ENCODE data around the gene GRAMD4.

Gene GRAMD4

DNA sequence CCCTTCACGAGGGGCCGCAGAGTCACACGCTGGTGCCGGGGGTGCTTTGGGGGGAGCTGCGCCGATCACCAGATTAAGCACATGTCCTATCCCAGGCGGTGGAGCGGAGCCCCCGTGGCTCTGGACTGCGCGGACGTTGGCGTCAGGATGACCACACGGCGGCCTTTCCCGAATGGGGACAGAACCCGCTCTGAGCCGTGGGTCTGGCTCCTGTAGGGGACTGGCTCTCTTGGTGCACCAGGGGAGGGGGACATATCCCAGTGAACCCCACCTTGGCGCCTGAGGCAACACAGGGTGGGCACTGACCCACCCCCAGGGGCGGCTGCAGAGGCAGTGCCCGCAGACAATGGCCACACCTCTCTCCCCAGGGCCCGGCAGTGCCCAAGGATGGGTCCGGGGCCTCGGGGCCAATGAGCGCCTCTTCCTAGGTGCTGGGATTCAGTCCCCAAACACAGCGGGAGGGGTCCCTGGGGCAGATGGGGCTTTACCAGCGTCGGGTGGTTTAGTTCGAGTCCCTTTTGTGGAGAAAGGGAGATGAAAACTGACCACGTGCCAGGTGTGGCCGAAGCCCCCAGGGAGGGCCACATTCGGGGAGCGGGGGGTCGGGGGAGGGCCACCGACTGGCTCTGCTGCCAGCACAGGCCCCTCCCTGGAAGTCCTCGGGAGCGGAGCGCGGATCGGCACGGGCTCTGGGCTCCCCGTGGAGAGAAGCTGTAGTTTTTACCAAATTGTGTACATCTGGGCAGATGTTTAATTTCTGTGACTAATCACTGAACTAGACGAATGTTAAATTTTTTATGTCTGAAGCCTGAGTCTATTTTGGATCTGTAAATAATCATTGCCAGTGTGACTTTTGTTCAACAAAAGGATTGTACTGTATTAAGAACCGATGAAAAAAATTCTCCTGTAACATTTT is 58.9 kb downstream of the GRAMD4 start:
- TF ChIP-seq, protein P1, sequence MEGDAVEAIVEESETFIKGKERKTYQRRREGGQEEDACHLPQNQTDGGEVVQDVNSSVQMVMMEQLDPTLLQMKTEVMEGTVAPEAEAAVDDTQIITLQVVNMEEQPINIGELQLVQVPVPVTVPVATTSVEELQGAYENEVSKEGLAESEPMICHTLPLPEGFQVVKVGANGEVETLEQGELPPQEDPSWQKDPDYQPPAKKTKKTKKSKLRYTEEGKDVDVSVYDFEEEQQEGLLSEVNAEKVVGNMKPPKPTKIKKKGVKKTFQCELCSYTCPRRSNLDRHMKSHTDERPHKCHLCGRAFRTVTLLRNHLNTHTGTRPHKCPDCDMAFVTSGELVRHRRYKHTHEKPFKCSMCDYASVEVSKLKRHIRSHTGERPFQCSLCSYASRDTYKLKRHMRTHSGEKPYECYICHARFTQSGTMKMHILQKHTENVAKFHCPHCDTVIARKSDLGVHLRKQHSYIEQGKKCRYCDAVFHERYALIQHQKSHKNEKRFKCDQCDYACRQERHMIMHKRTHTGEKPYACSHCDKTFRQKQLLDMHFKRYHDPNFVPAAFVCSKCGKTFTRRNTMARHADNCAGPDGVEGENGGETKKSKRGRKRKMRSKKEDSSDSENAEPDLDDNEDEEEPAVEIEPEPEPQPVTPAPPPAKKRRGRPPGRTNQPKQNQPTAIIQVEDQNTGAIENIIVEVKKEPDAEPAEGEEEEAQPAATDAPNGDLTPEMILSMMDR (IDR thresholded peaks at IDR 0.05; ENCODE audit: unreplicated experiment in 3 of 3), result no peak
- Mint-ChIP-seq H3K4me1 (no peaks in the 10 kb centered on the region), H3K27me3 (ENCODE audit: low read depth) (no peaks in the 10 kb centered on the region), H3K9me3 (no peaks in the 10 kb centered on the region), H3K36me3 (ENCODE audit: low read depth) (no peaks in the 10 kb centered on the region), H3K4me3 (no peak overlapping the region), H3K27ac (no peak overlapping the region)

- TF ChIP-seq, protein P1 (IDR thresholded peaks at IDR 0.05; ENCODE audit: unreplicated experiment in 3 of 3), result no peak
- Mint-ChIP-seq H3K9me3 (no peaks in the 10 kb centered on the region), H3K4me1 (no peaks in the 10 kb centered on the region), H3K36me3 (ENCODE audit: low read depth) (peaks cover 6% of the 10 kb centered on the region), H3K27me3 (ENCODE audit: low read depth) (no peaks in the 10 kb centered on the region), H3K4me3 (no peak overlapping the region), H3K27ac (no peak overlapping the region)
Observed at GRCh38 chr22:46679706-46680269, 59.6 kb downstream of the GRAMD4 start.

GRCh38 chr22:46681010-46681409 is 60.8 kb downstream of the GRAMD4 start:
- H3K4me3 Mint-ChIP-seq, result no peak overlapping the region
- TF ChIP-seq, protein P1 (IDR thresholded peaks at IDR 0.05; ENCODE audit: unreplicated experiment in 3 of 3), result no peak
- peaks cover 16% of the 10 kb centered on the region for H3K36me3 Mint-ChIP-seq (ENCODE audit: low read depth)

GRCh38 chr22:46682011-46682731 is 62.0 kb downstream of the GRAMD4 start:
- no peak overlapping the region for H3K27ac Mint-ChIP-seq
- H3K36me3 Mint-ChIP-seq (ENCODE audit: low read depth), result peaks cover 23% of the 10 kb centered on the region
- TF ChIP-seq, protein P1 (IDR thresholded peaks at IDR 0.05; ENCODE audit: unreplicated experiment in 3 of 3), result no peak
- H3K9me3 Mint-ChIP-seq, result no peaks in the 10 kb centered on the region
- no peak overlapping the region for H3K4me3 Mint-ChIP-seq
- no peaks in the 10 kb centered on the region for H3K27me3 Mint-ChIP-seq (ENCODE audit: low read depth)
- no peaks in the 10 kb centered on the region for H3K4me1 Mint-ChIP-seq

More at GRCh38 chr22:46681010-46681409, 60.8 kb downstream of the GRAMD4 start:
- no peaks in the 10 kb centered on the region for H3K4me1 Mint-ChIP-seq
- no peaks in the 10 kb centered on the region for H3K27me3 Mint-ChIP-seq (ENCODE audit: low read depth)
- no peaks in the 10 kb centered on the region for H3K9me3 Mint-ChIP-seq
- no peak overlapping the region for H3K27ac Mint-ChIP-seq

DNA sequence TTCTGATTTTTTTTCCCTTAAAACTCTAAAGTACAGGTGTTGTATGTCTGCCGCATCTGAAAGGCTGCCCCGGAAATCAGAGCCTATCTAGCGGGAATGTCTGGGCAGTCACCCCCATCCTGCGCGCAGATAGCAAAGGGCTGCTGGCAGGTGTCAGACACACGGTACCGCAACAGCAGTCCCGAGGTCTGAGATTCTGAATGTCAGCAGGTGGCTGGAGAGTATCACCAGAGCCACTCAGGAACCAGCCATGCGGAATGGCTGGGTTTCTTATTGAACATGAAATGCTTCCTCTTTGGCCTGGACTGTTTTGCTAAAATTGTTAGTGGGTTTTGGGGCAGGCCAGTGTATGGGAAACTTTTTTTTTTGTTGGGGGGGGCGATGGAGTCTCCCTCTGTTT is 64.5 kb downstream of the GRAMD4 start:
- Mint-ChIP-seq H3K9me3 (no peaks in the 10 kb centered on the region), H3K4me3 (no peak overlapping the region), H3K4me1 (no peaks in the 10 kb centered on the region), H3K36me3 (ENCODE audit: low read depth) (peaks cover 35% of the 10 kb centered on the region), H3K27ac (no peak overlapping the region), H3K27me3 (ENCODE audit: low read depth) (no peaks in the 10 kb centered on the region)
- TF ChIP-seq, protein P1 (IDR thresholded peaks at IDR 0.05; ENCODE audit: unreplicated experiment in 3 of 3), result no peak

Measured in nephron (organoid).